ENCODE results near the gene KANK2.

KANK2 gene

GRCh38 chr19:11194656-11195558, 2.4 kb downstream of the KANK2 start:
- Histone ChIP-seq H3K9ac (ENCODE audit: low read length) (peak overlapping the region; percentile 58), H3K27ac (ENCODE audit: low read depth, low read length, poor library complexity, severe bottlenecking) (peak overlapping the region; percentile 86), H3K4me2 (ENCODE audit: low read length) (peak overlapping the region; percentile 98), H3K4me3 (ENCODE audit: low read depth, low read length, poor library complexity, severe bottlenecking) (peak overlapping the region; percentile 97), H2AFZ (ENCODE audit: low read length) (no peak overlapping the region), H3F3A (ENCODE audit: insufficient read depth, low read length) (no peaks in the 10 kb centered on the region), H3K9me2 (ENCODE audit: low read depth, low read length) (no peaks in the 10 kb centered on the region), H3K36me3 (ENCODE audit: insufficient read depth, low read length) (peaks cover 38% of the 10 kb centered on the region), H3K27me3 (ENCODE audit: insufficient read depth, low read length) (no peaks in the 10 kb centered on the region), H3K79me2 (ENCODE audit: insufficient read depth, low read length) (no peaks in the 10 kb centered on the region), H3K9me3 (ENCODE audit: low read length) (no peaks in the 10 kb centered on the region), H3K4me1 (ENCODE audit: insufficient read depth, low read length, severe bottlenecking) (peaks cover 81% of the 10 kb centered on the region), H4K20me1 (ENCODE audit: insufficient read depth, low read length) (no peaks in the 10 kb centered on the region)
- no peak for TF ChIP-seq EZH2 (IDR thresholded peaks at IDR 0.05; ENCODE audit: borderline replicate concordance, low read length)
- no peak for TF ChIP-seq CTCF (IDR thresholded peaks at IDR 0.05; ENCODE audit: low read length)

GRCh38 chr19:11194173-11194572, 3.2 kb downstream of the KANK2 start:
- peaks cover 38% of the 10 kb centered on the region for H3K36me3 ChIP-seq (ENCODE audit: insufficient read depth, low read length)
- H3K9me3 ChIP-seq (ENCODE audit: low read length), result no peaks in the 10 kb centered on the region
- H4K20me1 ChIP-seq (ENCODE audit: insufficient read depth, low read length), result no peaks in the 10 kb centered on the region
- no peak overlapping the region for H3K9ac ChIP-seq (ENCODE audit: low read length)
- no peaks in the 10 kb centered on the region for H3K27me3 ChIP-seq (ENCODE audit: insufficient read depth, low read length)
- H2AFZ ChIP-seq (ENCODE audit: low read length), result no peak overlapping the region
- H3K4me1 ChIP-seq (ENCODE audit: insufficient read depth, low read length, severe bottlenecking), result peaks cover 81% of the 10 kb centered on the region
- peak overlapping the region; percentile 86 for H3K27ac ChIP-seq (ENCODE audit: low read depth, low read length, poor library complexity, severe bottlenecking)
- TF ChIP-seq CTCF (IDR thresholded peaks at IDR 0.05; ENCODE audit: low read length) (no peak), EZH2 (IDR thresholded peaks at IDR 0.05; ENCODE audit: borderline replicate concordance, low read length) (no peak)
- peak overlapping the region; percentile 98; the same call in 1 of the 2 replicates for H3K4me2 ChIP-seq (ENCODE audit: low read length)
- H3K79me2 ChIP-seq (ENCODE audit: insufficient read depth, low read length), result no peaks in the 10 kb centered on the region
- H3F3A ChIP-seq (ENCODE audit: insufficient read depth, low read length), result no peaks in the 10 kb centered on the region
- H3K9me2 ChIP-seq (ENCODE audit: low read depth, low read length), result no peaks in the 10 kb centered on the region
- peak overlapping the region; percentile 97 for H3K4me3 ChIP-seq (ENCODE audit: low read depth, low read length, poor library complexity, severe bottlenecking)

- no peak overlapping the region for H3K4me3 ChIP-seq (ENCODE audit: low read depth, low read length, poor library complexity, severe bottlenecking)
- peaks cover 81% of the 10 kb centered on the region for H3K4me1 ChIP-seq (ENCODE audit: insufficient read depth, low read length, severe bottlenecking)
Observed at GRCh38 chr19:11192957-11193939, 4.1 kb downstream of the KANK2 start.

More at GRCh38 chr19:11192957-11193939, 4.1 kb downstream of the KANK2 start:
- Histone ChIP-seq H3K27ac (ENCODE audit: low read depth, low read length, poor library complexity, severe bottlenecking) (peak overlapping the region; percentile 92), H3K79me2 (ENCODE audit: insufficient read depth, low read length) (no peaks in the 10 kb centered on the region), H3F3A (ENCODE audit: insufficient read depth, low read length) (no peaks in the 10 kb centered on the region), H3K27me3 (ENCODE audit: insufficient read depth, low read length) (no peaks in the 10 kb centered on the region), H4K20me1 (ENCODE audit: insufficient read depth, low read length) (no peaks in the 10 kb centered on the region), H3K9me3 (ENCODE audit: low read length) (no peaks in the 10 kb centered on the region), H3K36me3 (ENCODE audit: insufficient read depth, low read length) (peaks cover 48% of the 10 kb centered on the region), H3K9me2 (ENCODE audit: low read depth, low read length) (no peaks in the 10 kb centered on the region), H2AFZ (ENCODE audit: low read length) (no peak overlapping the region), H3K9ac (ENCODE audit: low read length) (no peak overlapping the region), H3K4me2 (ENCODE audit: low read length) (no peak overlapping the region)
- TF ChIP-seq CTCF (IDR thresholded peaks at IDR 0.05; ENCODE audit: low read length) (no peak), EZH2 (IDR thresholded peaks at IDR 0.05; ENCODE audit: borderline replicate concordance, low read length) (no peak)

All from OCI-LY1 (cell line).